ENCODE results near the gene EGFL7.

DNA sequence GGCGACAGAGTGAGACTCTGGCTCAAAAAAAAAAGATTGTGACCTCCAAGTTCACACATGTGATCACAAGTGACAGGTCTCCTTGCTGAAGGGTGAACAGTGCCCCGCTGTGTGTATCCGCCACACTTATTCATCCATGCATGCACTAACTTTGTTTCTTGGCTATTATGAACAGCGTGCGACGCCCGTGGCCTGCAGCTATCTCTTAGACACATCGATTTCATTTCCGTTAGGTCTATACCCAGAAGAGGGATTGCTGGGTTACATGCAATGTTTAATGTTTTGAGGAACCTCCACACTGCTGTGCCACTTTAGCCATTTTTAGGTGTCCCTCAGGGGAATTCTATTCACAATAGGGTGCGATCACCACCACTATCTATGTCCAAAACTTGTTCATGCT, 12.1 kb upstream of the EGFL7 start:
- TF ChIP-seq EZH2 (IDR thresholded peaks at IDR 0.05; ENCODE audit: low read length, missing control alignments): no peak
- TF ChIP-seq, protein P1, sequence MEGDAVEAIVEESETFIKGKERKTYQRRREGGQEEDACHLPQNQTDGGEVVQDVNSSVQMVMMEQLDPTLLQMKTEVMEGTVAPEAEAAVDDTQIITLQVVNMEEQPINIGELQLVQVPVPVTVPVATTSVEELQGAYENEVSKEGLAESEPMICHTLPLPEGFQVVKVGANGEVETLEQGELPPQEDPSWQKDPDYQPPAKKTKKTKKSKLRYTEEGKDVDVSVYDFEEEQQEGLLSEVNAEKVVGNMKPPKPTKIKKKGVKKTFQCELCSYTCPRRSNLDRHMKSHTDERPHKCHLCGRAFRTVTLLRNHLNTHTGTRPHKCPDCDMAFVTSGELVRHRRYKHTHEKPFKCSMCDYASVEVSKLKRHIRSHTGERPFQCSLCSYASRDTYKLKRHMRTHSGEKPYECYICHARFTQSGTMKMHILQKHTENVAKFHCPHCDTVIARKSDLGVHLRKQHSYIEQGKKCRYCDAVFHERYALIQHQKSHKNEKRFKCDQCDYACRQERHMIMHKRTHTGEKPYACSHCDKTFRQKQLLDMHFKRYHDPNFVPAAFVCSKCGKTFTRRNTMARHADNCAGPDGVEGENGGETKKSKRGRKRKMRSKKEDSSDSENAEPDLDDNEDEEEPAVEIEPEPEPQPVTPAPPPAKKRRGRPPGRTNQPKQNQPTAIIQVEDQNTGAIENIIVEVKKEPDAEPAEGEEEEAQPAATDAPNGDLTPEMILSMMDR (conservative IDR thresholded peaks at IDR 0.05 in 1 of 2, IDR thresholded peaks at IDR 0.05 in 1 of 2; ENCODE audit: low read depth in 1 of 2, low read length in 2 of 2): no peak

Data from fibroblast of lung (primary cell).